Right lung (tissue), 5 donors: ENCODE data around the gene ADAP1. TPM values are rescaled to one million over a fixed set of nuclear protein-coding genes. Genes with fewer than 3 reads are reported as not detected.
"Not testable (repeated sequence)": the region's sequence is repeated elsewhere in the genome, so short reads cannot be mapped to it uniquely, and the experiment has no call there.

ENCODE experiments used
- DNase-seq, 2 donors: peaks; one replicate each; pipeline ENCODE4 v3.0.0-alpha.2; 2013
- polyA plus RNA-seq, 5 donors: library from polyadenylated mRNA; unstranded; fragments of 120-200 nt; gene quantifications; one replicate each; pipeline versions ENCODE4 v1.2.1 to v1.2.3, GENCODE V29; 2013; ENCODE audit warnings: inconsistent platforms in 1 of 5, low replicate concordance in 1 of 5; ENCODE audit not compliant: insufficient read length in 5 of 5, insufficient read depth in 1 of 5

ADAP1 gene
- polyA plus RNA-seq, 5 donors, result 4.5 to 10.6 (median 8.1) TPM

DNA sequence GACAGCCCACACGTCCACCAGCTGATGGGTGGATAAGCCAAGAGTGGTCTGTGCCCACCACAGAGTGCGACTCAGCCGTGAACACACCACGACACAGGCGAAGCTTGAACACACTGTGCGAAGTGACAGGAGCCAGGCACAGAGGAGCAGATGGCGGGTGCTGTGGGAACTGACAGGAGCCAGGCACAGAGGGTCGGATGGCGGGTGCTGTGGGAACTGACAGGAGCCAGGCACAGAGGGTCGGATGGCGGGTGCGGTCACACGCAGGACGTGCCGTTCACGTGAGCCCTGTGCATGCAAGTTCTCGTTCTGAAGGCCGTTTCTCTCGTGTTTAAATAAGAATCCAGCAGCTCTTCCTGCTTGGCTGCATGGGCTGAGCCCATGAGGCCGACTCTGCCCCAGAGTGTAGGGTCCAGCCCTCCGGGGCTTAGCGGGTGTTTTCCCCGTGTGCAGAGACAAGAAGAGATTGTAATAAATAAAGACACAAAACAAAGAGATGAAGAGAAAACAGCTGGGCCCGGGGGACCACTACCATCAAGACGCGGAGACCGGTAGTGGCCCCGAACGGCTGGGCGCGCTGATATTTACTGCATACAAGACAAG, 5.9 kb upstream of the ADAP1 start:
- no peak for DNase-seq

DNA sequence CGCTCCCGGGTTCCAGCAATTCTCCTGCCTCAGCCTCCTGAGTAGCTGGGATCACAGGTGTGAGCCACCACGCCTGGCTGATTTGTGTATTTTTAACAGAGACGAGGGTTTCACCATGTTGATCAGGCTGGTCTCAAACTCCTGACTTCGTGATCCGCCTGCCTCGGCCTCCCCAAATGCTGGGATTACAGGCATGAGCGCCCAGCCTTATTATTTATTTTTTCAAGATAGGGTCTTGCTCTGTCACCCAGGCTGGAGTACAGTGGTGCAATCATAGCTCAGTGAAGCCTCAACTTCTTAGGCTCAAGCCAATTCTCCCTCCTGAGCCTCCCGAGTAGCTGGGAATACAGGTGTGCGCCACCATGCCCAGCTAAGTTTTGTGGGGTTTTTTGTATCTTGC, 5.3 kb upstream of the ADAP1 start:
- not testable (repeated sequence) for DNase-seq

GRCh38 chr7:959271-959670, 4.8 kb upstream of the ADAP1 start:
- no peak for DNase-seq

DNA sequence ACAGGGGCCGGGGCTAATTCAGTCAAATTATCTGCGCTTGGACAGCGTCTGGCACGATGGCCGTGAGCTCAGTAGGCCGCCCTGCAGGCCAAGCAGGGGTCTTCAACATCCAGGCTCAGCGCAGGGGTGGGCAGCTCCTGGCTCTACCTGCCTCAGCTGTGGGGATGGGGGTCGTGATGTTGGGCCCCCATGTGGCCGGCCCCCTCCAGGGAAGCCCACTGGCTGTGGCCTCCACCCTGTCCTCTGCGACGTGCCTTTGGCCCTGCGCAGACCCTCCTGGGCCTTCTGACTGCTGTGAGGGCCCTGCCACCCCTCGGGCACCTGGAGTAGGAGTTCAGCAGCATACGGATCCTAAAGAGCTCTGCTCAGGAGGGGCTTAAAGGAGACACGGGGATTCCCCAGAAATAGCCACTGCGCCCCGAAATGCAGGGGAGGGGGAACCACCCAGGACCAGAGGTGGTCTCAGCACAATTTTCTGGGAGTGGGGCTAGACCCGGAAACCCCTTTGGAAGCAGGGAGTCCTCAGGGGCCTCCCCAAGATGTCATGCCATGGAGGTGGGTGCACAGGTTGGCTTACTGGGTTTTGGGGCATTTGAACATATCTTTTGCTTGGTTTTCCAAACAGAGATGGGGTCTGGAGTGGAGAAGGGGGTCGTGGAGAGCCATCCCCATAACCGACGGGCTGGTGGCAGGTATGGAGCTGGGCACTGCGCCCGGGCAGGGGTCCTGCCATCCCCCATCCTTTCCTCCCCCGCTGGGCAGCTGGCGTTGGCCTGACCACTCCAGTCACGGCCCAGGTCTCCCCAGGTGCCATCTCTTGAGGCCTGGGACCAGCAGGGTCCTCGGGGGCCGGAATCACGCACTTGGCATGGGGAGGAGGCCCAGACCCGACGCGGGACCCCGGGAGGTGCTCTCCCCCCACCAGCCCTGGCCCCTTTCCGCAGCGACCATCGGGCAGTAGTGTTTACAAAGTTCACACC, 4.0 kb upstream of the ADAP1 start:
- no peak for DNase-seq

DNA sequence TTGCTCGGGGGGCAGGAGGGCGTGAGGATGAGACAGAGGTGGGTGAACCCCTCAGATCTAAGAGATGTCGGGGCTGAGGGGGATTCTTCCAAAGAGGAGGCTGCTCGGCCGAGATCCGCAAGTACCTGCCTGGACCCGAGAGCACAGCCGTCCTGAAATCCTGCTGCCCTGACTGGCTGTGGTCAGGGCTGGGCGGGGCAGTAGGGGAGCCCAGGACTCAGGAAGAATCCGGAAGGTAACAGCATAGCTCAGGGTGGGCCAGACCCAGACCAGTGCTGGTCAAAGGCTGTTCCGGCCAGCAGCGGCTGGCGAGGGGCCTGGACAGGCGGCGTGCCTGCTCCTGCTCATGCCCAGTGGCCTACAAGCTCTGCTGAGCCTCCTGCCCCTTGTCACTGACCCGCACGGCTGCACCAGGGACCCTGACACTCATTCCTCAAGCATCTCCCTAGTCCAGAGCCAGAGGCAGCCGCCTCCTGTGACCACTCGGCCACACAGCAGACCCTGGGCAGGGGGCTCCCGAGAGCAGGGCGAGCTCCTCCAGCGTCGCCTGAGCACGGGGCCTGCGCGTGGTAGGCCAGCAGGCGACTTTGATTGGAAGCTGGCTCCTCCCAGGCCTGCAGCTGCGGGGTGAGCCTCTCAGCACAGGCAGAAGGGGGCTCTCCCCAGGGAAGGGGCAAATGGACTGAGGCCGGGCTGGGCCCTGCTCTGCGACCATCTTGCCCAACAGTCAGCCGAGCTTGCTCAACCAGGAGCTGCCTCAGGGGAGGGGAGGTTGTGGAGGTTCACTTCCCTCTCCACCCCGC, 3.1 kb upstream of the ADAP1 start:
- DNase-seq, result no peak

GRCh38 chr7:956031-956430, 1.6 kb upstream of the ADAP1 start:
- DNase-seq, result no peak

DNA sequence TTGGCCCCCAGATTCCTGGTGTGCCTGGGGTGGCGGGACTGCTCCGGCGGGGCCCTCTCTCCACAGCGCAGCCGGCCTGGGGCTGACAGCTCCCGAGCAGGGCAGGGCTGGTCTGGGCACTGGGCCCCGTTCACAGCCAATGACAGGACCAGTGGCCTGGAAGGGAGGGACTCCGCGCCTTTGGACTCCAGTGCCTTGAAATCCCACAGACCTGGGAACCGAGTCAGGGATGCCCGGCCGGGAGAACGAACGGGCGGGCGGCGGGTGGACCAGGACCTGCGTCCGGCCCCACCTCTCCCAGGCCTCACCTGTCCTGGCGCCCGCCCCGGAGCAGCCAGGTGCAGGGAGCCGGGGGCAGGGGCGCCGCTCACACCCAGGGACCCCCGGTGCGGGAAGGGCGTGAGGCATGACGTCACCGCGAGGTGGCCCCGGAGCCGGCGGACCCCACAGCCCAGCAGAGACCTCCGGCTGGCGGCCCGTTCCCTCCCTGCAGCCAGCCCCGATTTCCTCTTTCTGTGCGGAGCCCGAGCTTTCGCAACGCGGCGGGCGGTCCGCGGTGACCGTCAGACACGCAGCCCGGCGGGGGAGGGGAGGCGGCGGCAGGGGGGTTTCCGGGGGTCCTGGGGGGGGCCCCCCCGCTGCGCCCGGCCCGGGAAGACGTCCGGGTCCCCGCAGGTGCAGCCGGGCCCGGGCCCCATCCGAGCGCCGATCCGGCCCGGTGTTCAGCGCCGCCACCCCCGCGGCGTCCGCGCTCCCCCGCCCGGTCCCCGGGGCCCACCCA, 743 bp downstream of the ADAP1 start:
- DNase-seq, result no peak

GRCh38 chr7:952548-953441, 1.7 kb downstream of the ADAP1 start:
- DNase-seq, result no peak

GRCh38 chr7:951881-952547, 2.5 kb downstream of the ADAP1 start:
- no peak for DNase-seq

GRCh38 chr7:949021-949934, 5.2 kb downstream of the ADAP1 start:
- DNase-seq, result no peak

- DNase-seq, result no peak
These were observed 6.9 kb downstream of the ADAP1 start for GRCh38 chr7:947391-948210.

DNA sequence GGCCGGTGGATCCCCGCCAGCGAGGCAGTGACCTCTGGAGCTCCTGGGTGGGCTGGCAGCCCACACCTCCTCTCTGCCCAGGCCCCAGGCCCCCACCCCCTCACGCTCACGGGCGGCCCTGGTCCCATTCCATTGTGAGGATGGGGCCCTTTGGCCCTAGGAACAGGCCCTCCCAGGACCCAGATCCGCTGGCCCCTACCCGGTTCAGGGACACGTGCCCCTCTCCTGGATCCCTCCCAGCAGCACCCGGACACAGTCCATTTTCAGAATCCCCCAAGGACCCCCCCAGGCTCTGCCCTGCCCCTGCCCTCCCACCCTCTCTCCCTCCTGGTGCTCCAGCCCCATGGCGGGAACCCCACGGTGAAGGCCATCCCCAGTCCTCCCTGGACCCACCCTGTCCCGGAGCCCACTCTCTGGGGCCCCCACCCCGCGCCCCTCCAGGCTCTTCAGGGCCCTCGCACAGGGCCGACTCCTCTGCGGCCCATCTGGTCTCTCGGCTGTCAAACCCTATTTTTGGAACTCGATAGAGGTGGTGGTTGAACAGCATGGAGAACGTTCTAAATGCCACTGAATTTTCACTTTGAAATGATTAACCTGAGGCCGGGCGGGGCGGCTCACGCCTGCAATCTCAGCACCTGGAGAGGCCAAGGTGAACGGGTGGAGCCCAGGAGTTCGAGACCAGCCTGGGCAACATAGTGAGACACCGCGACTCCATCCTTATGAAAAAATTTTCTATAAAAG, 8.1 kb downstream of the ADAP1 start:
- no peak for DNase-seq

- peak in 1 of 2 donors; percentile 45 for DNase-seq
These were observed 8.8 kb downstream of the ADAP1 start for GRCh38 chr7:945556-946255.

DNA sequence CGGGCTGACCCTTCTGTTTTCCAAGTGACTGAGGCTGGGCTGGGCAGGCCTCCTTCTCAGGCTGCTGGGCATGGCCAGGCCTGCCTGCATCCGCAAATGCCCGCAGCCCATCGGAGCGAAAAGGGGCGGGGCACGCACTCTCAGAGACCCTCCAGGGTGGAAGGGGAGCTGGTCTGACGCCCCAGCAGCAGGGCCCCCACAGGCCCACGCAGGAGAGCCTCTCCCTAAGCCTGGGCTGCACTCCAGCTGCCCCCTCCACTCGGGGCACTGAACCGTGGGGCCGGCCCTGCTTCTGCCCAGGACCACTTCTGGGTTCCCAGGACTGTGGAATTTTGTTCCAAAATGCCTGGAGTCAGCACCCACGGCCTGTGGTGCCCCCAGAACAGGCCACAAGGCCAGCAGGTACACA, 9.3 kb downstream of the ADAP1 start:
- no peak for DNase-seq

DNA sequence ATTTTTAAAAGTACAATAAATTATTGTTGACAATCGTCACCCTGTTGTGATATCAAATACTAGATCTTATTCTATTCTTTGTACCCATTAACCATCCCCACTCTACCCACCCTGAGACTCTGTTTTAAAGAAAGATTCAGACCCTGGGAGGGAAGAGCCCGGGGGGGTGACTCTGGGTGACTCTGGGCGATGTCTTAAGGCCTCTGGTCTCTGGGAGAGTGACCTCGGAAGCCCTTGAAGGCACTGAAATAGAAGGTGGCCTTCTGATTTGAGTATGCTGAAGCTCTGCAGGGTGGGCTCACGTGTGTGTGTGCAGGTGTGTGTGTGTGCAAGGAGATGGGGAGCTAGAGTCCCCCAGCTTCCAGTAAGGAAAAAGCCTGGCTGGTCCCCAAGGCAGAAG, 9.7 kb downstream of the ADAP1 start:
- DNase-seq, result no peak

DNA sequence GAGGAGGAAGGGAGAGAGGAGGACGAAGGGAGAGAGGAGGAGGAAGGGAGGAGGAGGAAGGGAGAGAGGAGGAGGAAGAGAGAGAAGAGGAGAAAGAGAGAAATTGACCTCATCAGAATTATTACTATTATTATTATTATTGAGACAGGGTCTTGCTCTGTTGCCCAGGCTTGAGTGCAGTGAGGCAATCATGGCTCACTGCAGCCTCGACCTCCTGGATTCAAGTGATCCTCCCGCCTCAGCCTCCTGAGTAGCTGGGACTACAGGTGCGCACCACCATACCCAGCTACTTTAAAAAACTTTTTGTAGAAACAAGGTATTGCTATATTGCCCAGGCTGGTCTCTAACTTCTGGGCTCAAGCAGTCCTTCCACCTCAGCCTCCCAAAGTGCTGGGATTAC, 10.7 kb downstream of the ADAP1 start:
- not testable (repeated sequence) for DNase-seq
